SK-N-SH (cell line): ENCODE measurements around the gene DUSP6. TPM values are rescaled to one million over a fixed set of nuclear protein-coding genes. Genes with fewer than 3 reads are reported as not detected.
A peak's percentile ranks its signal among the peaks of the same experiment; 100 is the strongest.

Source experiments
- CTCF ChIA-PET: fragments of 300-600, 350-600 bp; formaldehyde crosslinking; extraction: SDS; loops from one replicate; lab custom pipeline; 2021; lab: Yijun Ruan, JAX
- POLR2A ChIA-PET: fragments of 350-600 bp; sonication (Branson Sonifier 250); formaldehyde crosslinking; extraction: SDS; loops from one replicate; lab custom pipeline; 2020; ENCODE audit warnings: antibody characterized with exemption, inconsistent platforms; lab: Yijun Ruan, JAX
- DNase-seq: peaks from one replicate; pipeline ENCODE4 v3.0.0; 2012
- H2AFZ ChIP-seq: fragments of 200-600 bp; sonication (generic); 2 replicates; pipeline ENCODE4 v1.8.1; 2016; ENCODE audit warnings: antibody characterized with exemption, mild to moderate bottlenecking, low read depth
- H3F3A ChIP-seq: fragments of 200-600 bp; sonication (generic); replicated peaks from 2 replicates; pipeline ENCODE3; 2016; ENCODE audit warnings: antibody characterized with exemption, mild to moderate bottlenecking; ENCODE audit not compliant: insufficient read depth
- H3K27ac ChIP-seq, 2 experiments: fragments of 200-500 bp in 1 of 2; fragments of 200-600 bp in 1 of 2; sonication (Bioruptor generic) in 1 of 2; sonication (generic), shearing (Covaris generic) in 1 of 2; 2 replicates each; pipeline versions ENCODE4 v1.5.1 to v1.6.1; 2014 to 2016; ENCODE audit warnings: low read depth in 2 of 2, inconsistent platforms in 1 of 2, low read length in 1 of 2, mild to moderate bottlenecking in 1 of 2, mixed read lengths in 1 of 2
- H3K27me3 ChIP-seq: fragments of 200-600 bp; sonication (generic), shearing (Covaris generic); 2 replicates; pipeline ENCODE4 v1.6.1; 2016; ENCODE audit warnings: mixed run types; ENCODE audit not compliant: insufficient read depth
- H3K36me3 ChIP-seq, 2 experiments: fragments of 200-500 bp in 1 of 2; fragments of 200-600 bp in 1 of 2; sonication (Bioruptor generic) in 1 of 2; sonication (generic) in 1 of 2; replicated peaks in 1 of 2; 2 replicates each; pipeline versions ENCODE3 to v1.5.1; 2014 to 2016; ENCODE audit warnings: low read length in 1 of 2, mild to moderate bottlenecking in 1 of 2; ENCODE audit not compliant: insufficient read depth in 2 of 2, control insufficient read depth in 1 of 2
- H3K4me1 ChIP-seq, 2 experiments: fragments of 200-500 bp in 1 of 2; fragments of 200-600 bp in 1 of 2; sonication (Bioruptor generic) in 1 of 2; sonication (generic), shearing (Covaris generic) in 1 of 2; 2 replicates each; pipeline versions ENCODE4 v1.5.1 to v1.6.1; 2014 to 2016; ENCODE audit warnings: low read depth in 1 of 2, low read length in 1 of 2, mixed run types in 1 of 2; ENCODE audit not compliant: insufficient read depth in 2 of 2, control insufficient read depth in 1 of 2
- H3K4me2 ChIP-seq: fragments of 200-600 bp; sonication (generic), shearing (Covaris generic); 2 replicates; pipeline ENCODE4 v1.6.1; 2017; ENCODE audit warnings: mixed run types
- H3K4me3 ChIP-seq, 2 experiments: fragments of 200-500 bp in 1 of 2; fragments of 200-600 bp in 1 of 2; sonication (Bioruptor generic) in 1 of 2; sonication (generic), shearing (Covaris generic) in 1 of 2; 2 replicates each; pipeline versions ENCODE4 v1.5.1 to v1.8.1; 2014 to 2016; ENCODE audit warnings: low read depth in 2 of 2, inconsistent platforms in 1 of 2, low read length in 1 of 2, mild to moderate bottlenecking in 1 of 2, mixed read lengths in 1 of 2, moderate library complexity in 1 of 2
- H3K79me2 ChIP-seq: fragments of 200-600 bp; sonication (generic); 2 replicates; pipeline ENCODE4 v1.8.1; 2017; ENCODE audit warnings: mild to moderate bottlenecking; ENCODE audit not compliant: insufficient read depth
- H3K9ac ChIP-seq: fragments of 200-600 bp; sonication (generic); 2 replicates; pipeline ENCODE4 v1.6.1; 2017; ENCODE audit warnings: mixed run types
- H3K9me2 ChIP-seq: fragments of 200-600 bp; sonication (generic); 2 replicates; pipeline ENCODE4 v1.6.1; 2017; ENCODE audit warnings: mixed run types
- H3K9me3 ChIP-seq: fragments of 200-600 bp; sonication (generic); 2 replicates; pipeline ENCODE4 v1.6.1; 2017; ENCODE audit warnings: mixed run types, mild to moderate bottlenecking, moderate library complexity
- H4K20me1 ChIP-seq: fragments of 200-600 bp; sonication (generic); 2 replicates; pipeline ENCODE4 v1.6.1; 2017; ENCODE audit warnings: mild to moderate bottlenecking, mixed run types; ENCODE audit not compliant: insufficient read depth
- FOXJ3 ChIP-seq: sonication (generic); formaldehyde crosslinking; IDR thresholded peaks from 2 replicates; pipeline ENCODE4 v1.5.1; 2020; ENCODE audit warnings: mild to moderate bottlenecking, missing genetic modification reagents
- FOXM1 ChIP-seq: IDR thresholded peaks from 2 replicates; pipeline ENCODE4 v1.4.0; 2012; ENCODE audit warnings: low read depth, mild to moderate bottlenecking
- MAX ChIP-seq: IDR thresholded peaks from 2 replicates; pipeline ENCODE4 v1.4.0; 2012; ENCODE audit warnings: low read depth
- PBX3 ChIP-seq: IDR thresholded peaks from 2 replicates; pipeline ENCODE4; 2012
- REST ChIP-seq: IDR thresholded peaks from 2 replicates; pipeline ENCODE4 v1.6.1; 2012; ENCODE audit warnings: mild to moderate bottlenecking, low read depth, low read length, moderate library complexity
- RFX5 ChIP-seq: IDR thresholded peaks from 2 replicates; pipeline ENCODE4 v1.6.1; 2012; ENCODE audit warnings: mild to moderate bottlenecking, improper control_type of control experiment, low read length
- SIN3A ChIP-seq: IDR thresholded peaks from 2 replicates; pipeline ENCODE4 v1.6.1; 2012; ENCODE audit warnings: low read depth, mild to moderate bottlenecking, low read length, moderate library complexity, borderline replicate concordance
- YY1 ChIP-seq: IDR thresholded peaks from 2 replicates; pipeline ENCODE4 v1.4.0; 2012; ENCODE audit warnings: low read depth, mild to moderate bottlenecking
- WGBS: methylation state at CpG from one replicate; pipeline ENCODE4 v1.1.6; 2017; ENCODE audit warnings: low lambda C conversion rate; 5-methylcytosine and 5-hydroxymethylcytosine counted together
- polyA plus RNA-seq, 3 experiments: library from polyadenylated mRNA; depleted of rRNA; stranded (reverse); fragments of >200 nt; gene quantifications; 2 replicates each; pipeline ENCODE4 v1.2.3, GENCODE V29; 2012

The DUSP6 gene
- polyA plus RNA-seq, 1 of the 3 experiments (the other 2 are of a cell fraction): 71.4 TPM

- CTCF ChIA-PET: interaction anchor here (0.8 to 1.6 kb wide), 6 partner anchors 9 to 328 kb away, joined by 3 to 5 read pairs (median 3); no protein-coding TSS in a partner anchor
- no peak overlapping the region for H3K9ac ChIP-seq
Observed at GRCh38 chr12:89345376-89345775, 6.9 kb downstream of the DUSP6 start.

GRCh38 chr12:89344862-89345202 lies 7.5 kb downstream of the DUSP6 start:
- no peak for TF ChIP-seq FOXJ3 (CRISPR knock-in tag)
- no peak for TF ChIP-seq SIN3A
- no peak for TF ChIP-seq FOXM1
- TF ChIP-seq REST: no peak
- TF ChIP-seq MAX: no peak
- H4K20me1 ChIP-seq: peaks cover 26% of the 10 kb centered on the region
- no peak for DNase-seq
- no peak overlapping the region; a peak in 1 of 4 replicates for H3K27ac ChIP-seq
- H3K27me3 ChIP-seq: no peaks in the 10 kb centered on the region
- ChIA-PET CTCF (interaction anchor here (0.8 to 1.6 kb wide), 4 partner anchors 9 to 328 kb away, joined by 3 to 4 read pairs (median 3); no protein-coding TSS in a partner anchor), POLR2A (no interaction called here)
- peaks cover 26% of the 10 kb centered on the region for H3K79me2 ChIP-seq
- H3K9ac ChIP-seq: no peak overlapping the region
- H3K4me1 ChIP-seq: peaks cover 22 to 43% of the 10 kb centered on the region in 2 experiments; a peak in 3 of 4 replicates
- H3K4me3 ChIP-seq: no peak overlapping the region
- H3F3A ChIP-seq: peaks cover 13% of the 10 kb centered on the region
- no peaks in the 10 kb centered on the region for H3K9me2 ChIP-seq
- no peak overlapping the region for H3K4me2 ChIP-seq
- no peak overlapping the region for H2AFZ ChIP-seq
- peaks cover 24 to 28% of the 10 kb centered on the region in 2 experiments for H3K36me3 ChIP-seq
- no peaks in the 10 kb centered on the region for H3K9me3 ChIP-seq
- 97% methylated on average over 3 of the region's 3 CpGs for WGBS

More at GRCh38 chr12:89345376-89345775, 6.9 kb downstream of the DUSP6 start:
- no peak for DNase-seq
- H4K20me1 ChIP-seq: peaks cover 32% of the 10 kb centered on the region
- no peaks in the 10 kb centered on the region for H3K9me2 ChIP-seq
- peaks cover 32% of the 10 kb centered on the region for H3K79me2 ChIP-seq
- no peak overlapping the region for H2AFZ ChIP-seq
- H3K4me3 ChIP-seq: no peak overlapping the region
- H3K9me3 ChIP-seq: no peaks in the 10 kb centered on the region
- peaks cover 22 to 43% of the 10 kb centered on the region in 2 experiments; a peak in 3 of 4 replicates for H3K4me1 ChIP-seq
- H3K27ac ChIP-seq: peak overlapping the region in 1 of 2 experiments; percentile 99; a peak in 2 of 4 replicates
- peaks cover 13% of the 10 kb centered on the region for H3F3A ChIP-seq
- no peaks in the 10 kb centered on the region for H3K27me3 ChIP-seq
- 93% methylated on average over 3 of the region's 3 CpGs for WGBS
- TF ChIP-seq RFX5: no peak
- TF ChIP-seq PBX3: no peak
- no peak for TF ChIP-seq YY1
- TF ChIP-seq, all 33 proteins: peak for 0
- Histone ChIP-seq H3K36me3 (peaks cover 28 to 32% of the 10 kb centered on the region in 2 experiments), H3K4me2 (no peak overlapping the region)
- POLR2A ChIA-PET: interaction anchor here (0.8 to 2.7 kb wide), 4 partner anchors 9 to 136 kb away, joined by 3 to 15 read pairs (median 5); no protein-coding TSS in a partner anchor
